Measurements from ENCODE around the gene FIG4. TPM values are rescaled to one million over a fixed set of nuclear protein-coding genes. Genes with fewer than 3 reads are reported as not detected.

Gene FIG4
- total and polyA plus RNA-seq, 2 of the 13 experiments (the other 11 are each of a cell fraction or from before 2014, with no cell fraction given): 5.5 to 7.9 TPM

- TF ChIP-seq ZBTB38 (CRISPR knock-in tag; IDR thresholded peaks at IDR 0.05) (no peak), CBX2 (IDR thresholded peaks at IDR 0.05; ENCODE audit: low read depth, low read length) (no peak), CBX2 (CRISPR knock-in tag; IDR thresholded peaks at IDR 0.05; ENCODE audit: low read depth) (no peak), TOPORS (CRISPR knock-in tag; IDR thresholded peaks at IDR 0.05) (no peak), U2AF1 (optimal IDR thresholded peaks at IDR 0.05; ENCODE audit: low read depth, low read length) (no peak), RXRB (CRISPR knock-in tag; IDR thresholded peaks at IDR 0.05; ENCODE audit: borderline replicate concordance) (no peak), ZMYM4 (CRISPR knock-in tag; IDR thresholded peaks at IDR 0.05) (0 out of 2 replicates have a peak, but pooled peaks have one; percentile 45), WIZ (CRISPR knock-in tag; IDR thresholded peaks at IDR 0.05) (no peak), ZNF670 (CRISPR knock-in tag; IDR thresholded peaks at IDR 0.05; ENCODE audit: borderline replicate concordance) (no peak), HNRNPUL1 (IDR thresholded peaks at IDR 0.05; ENCODE audit: low read depth, low read length) (no peak), ZNF329 (CRISPR knock-in tag; IDR thresholded peaks at IDR 0.05; ENCODE audit: low read depth) (no peak), ZNF775 (CRISPR knock-in tag; IDR thresholded peaks at IDR 0.05; ENCODE audit: borderline replicate concordance) (no peak), FOXJ3 (CRISPR knock-in tag; IDR thresholded peaks at IDR 0.05; ENCODE audit: borderline replicate concordance) (no peak), FOSL1 (CRISPR knock-in tag; IDR thresholded peaks at IDR 0.05; ENCODE audit: borderline replicate concordance) (no peak), ZNF660 (CRISPR knock-in tag; IDR thresholded peaks at IDR 0.05; ENCODE audit: borderline replicate concordance, low read depth) (no peak), ATF6 (CRISPR knock-in tag; conservative IDR thresholded peaks at IDR 0.05) (0 out of 2 replicates have a peak, but pooled peaks have one; percentile 62), NCOA1 (CRISPR knock-in tag; IDR thresholded peaks at IDR 0.05) (no peak), ZNF343 (CRISPR knock-in tag; IDR thresholded peaks at IDR 0.05) (no peak), ZNF235 (CRISPR knock-in tag; IDR thresholded peaks at IDR 0.05; ENCODE audit: borderline replicate concordance) (no peak), FOXP1 (IDR thresholded peaks at IDR 0.05) (no peak), FOXP1 (CRISPR knock-in tag; IDR thresholded peaks at IDR 0.05) (no peak), ZNF407 (CRISPR knock-in tag; IDR thresholded peaks at IDR 0.05; ENCODE audit: not compliant biosample characterization) (no peak)
Observed at GRCh38 chr6:109705258-109705657, 14.2 kb downstream of the FIG4 start (continued).

All from HepG2 (cell line).